HepG2 (cell line): ENCODE measurements around the gene PSORS1C1. TPM values are rescaled to one million over a fixed set of nuclear protein-coding genes. Genes with fewer than 3 reads are reported as not detected.

Experiments used
- BHLHE40 ChIP-seq: IDR thresholded peaks from 2 replicates; pipeline ENCODE4 v1.6.1; 2011; ENCODE audit warnings: low read length, improper control_type of control experiment
- CREM ChIP-seq, 2 experiments: sonication (generic) in 1 of 2; formaldehyde crosslinking in 1 of 2; IDR thresholded peaks; 2 replicates each; pipeline versions ENCODE4 v1.4.0 to v1.6.1; 2016 to 2020; ENCODE audit warnings: antibody characterized with exemption in 1 of 2, mild to moderate bottlenecking in 1 of 2, missing genetic modification reagents in 1 of 2
- ETS1 ChIP-seq: sonication (generic); formaldehyde crosslinking; IDR thresholded peaks from 2 replicates; pipeline ENCODE4 v1.4.0; 2020; ENCODE audit warnings: missing genetic modification reagents
- KDM5A ChIP-seq: fragments of 200-600 bp; sonication (generic); IDR thresholded peaks from 2 replicates; pipeline ENCODE4 v1.7.0; 2018; ENCODE audit warnings: antibody characterized with exemption, mild to moderate bottlenecking, low read length, borderline replicate concordance
- KDM6A ChIP-seq: IDR thresholded peaks from 2 replicates; pipeline ENCODE4 v1.6.1; 2016; ENCODE audit warnings: low read depth
- KLF15 ChIP-seq: sonication (generic); formaldehyde crosslinking; IDR thresholded peaks from 2 replicates; pipeline ENCODE4 v1.8.1; 2023; ENCODE audit warnings: borderline replicate concordance, mild to moderate bottlenecking, inconsistent platforms, missing genetic modification reagents, mixed read lengths
- MBD4 ChIP-seq: IDR thresholded peaks from 2 replicates; pipeline ENCODE4 v1.6.1; 2012; ENCODE audit warnings: low read length, inconsistent platforms, borderline replicate concordance
- RFX5 ChIP-seq: IDR thresholded peaks from 2 replicates; pipeline ENCODE4 v1.6.1; 2011; ENCODE audit warnings: low read depth, low read length, improper control_type of control experiment
- SMAD1 ChIP-seq: sonication (generic); formaldehyde crosslinking; IDR thresholded peaks from 2 replicates; pipeline ENCODE4 v1.4.0; 2020; ENCODE audit warnings: missing genetic modification reagents, low read depth, mild to moderate bottlenecking, borderline replicate concordance
- SUZ12 ChIP-seq: fragments of 150-350 bp; IDR thresholded peaks from 2 replicates; pipeline ENCODE4 v1.6.1; 2014; ENCODE audit warnings: low read depth, low read length
- TBX2 ChIP-seq: sonication (generic); formaldehyde crosslinking; IDR thresholded peaks from 2 replicates; pipeline ENCODE4 v1.5.0; 2020; ENCODE audit warnings: missing genetic modification reagents, mild to moderate bottlenecking, borderline replicate concordance
- YEATS4 ChIP-seq: sonication (generic); formaldehyde crosslinking; IDR thresholded peaks from 2 replicates; pipeline ENCODE4 v1.4.0; 2020; ENCODE audit warnings: missing genetic modification reagents, borderline replicate concordance
- ZNF431 ChIP-seq: sonication (generic); formaldehyde crosslinking; IDR thresholded peaks from 2 replicates; pipeline ENCODE4 v1.9.0; 2022; ENCODE audit warnings: missing genetic modification reagents, low read depth, mild to moderate bottlenecking, borderline replicate concordance
- ZNF543 ChIP-seq: sonication (generic); formaldehyde crosslinking; IDR thresholded peaks from 2 replicates; pipeline ENCODE4 v1.4.0; 2020; ENCODE audit warnings: mild to moderate bottlenecking, missing genetic modification reagents
- ZNF550 ChIP-seq: sonication (generic); formaldehyde crosslinking; IDR thresholded peaks from 2 replicates; pipeline ENCODE4 v1.4.0; 2020; ENCODE audit warnings: mild to moderate bottlenecking, missing genetic modification reagents, borderline replicate concordance
- ZNF562 ChIP-seq: sonication (generic); formaldehyde crosslinking; IDR thresholded peaks from 2 replicates; pipeline ENCODE4 v1.8.0; 2022; ENCODE audit warnings: missing genetic modification reagents, borderline replicate concordance
- ZNF740 ChIP-seq: sonication (generic); formaldehyde crosslinking; IDR thresholded peaks from 2 replicates; pipeline ENCODE4 v1.4.0; 2020; ENCODE audit warnings: missing genetic modification reagents
- polyA plus RNA-seq, 8 experiments: library from polyadenylated mRNA; depleted of rRNA in 3 of 8; stranded (reverse) in 7 of 8; unstranded in 1 of 8; fragments of >200 nt; fragmentation: Illumina TruSeq in 4 of 8; extraction: Trizol in 4 of 8; gene quantifications; 2 replicates each; pipeline versions ENCODE4 v1.2.1 to v1.2.3, GENCODE V29; 2011 to 2016; ENCODE audit warnings: low read depth in 4 of 8, missing spikeins in 1 of 8, mixed read lengths in 1 of 8; ENCODE audit not compliant: insufficient read depth in 1 of 8
- total RNA-seq, 5 experiments: library from RNA; depleted of rRNA; stranded (reverse); fragments of >200 nt; fragmentation: Illumina TruSeq; extraction: Trizol; gene quantifications; 2 replicates each; pipeline ENCODE4 v1.2.3, GENCODE V29; 2016; ENCODE audit warnings: low read depth in 1 of 5
- TF ChIP-seq, protein P1 (sequence below): IDR thresholded peaks from 2 replicates; pipeline ENCODE4 v1.6.1; 2016; ENCODE audit warnings: missing biosample characterization, missing genetic modification reagents, low read depth
- TF ChIP-seq, protein P2 (sequence below): sonication (generic); formaldehyde crosslinking; IDR thresholded peaks from 2 replicates; pipeline ENCODE4 v1.8.0; 2022; ENCODE audit warnings: missing genetic modification reagents, mild to moderate bottlenecking, borderline replicate concordance
- TF ChIP-seq, protein P3 (sequence below): sonication (generic); formaldehyde crosslinking; IDR thresholded peaks from 2 replicates; pipeline ENCODE4 v1.4.0; 2020; ENCODE audit warnings: missing genetic modification reagents

PSORS1C1 gene
- total and polyA plus RNA-seq, 2 of the 13 experiments (the other 11 are each of a cell fraction or from before 2014, with no cell fraction given): 0.01 to 0.02 TPM

DNA sequence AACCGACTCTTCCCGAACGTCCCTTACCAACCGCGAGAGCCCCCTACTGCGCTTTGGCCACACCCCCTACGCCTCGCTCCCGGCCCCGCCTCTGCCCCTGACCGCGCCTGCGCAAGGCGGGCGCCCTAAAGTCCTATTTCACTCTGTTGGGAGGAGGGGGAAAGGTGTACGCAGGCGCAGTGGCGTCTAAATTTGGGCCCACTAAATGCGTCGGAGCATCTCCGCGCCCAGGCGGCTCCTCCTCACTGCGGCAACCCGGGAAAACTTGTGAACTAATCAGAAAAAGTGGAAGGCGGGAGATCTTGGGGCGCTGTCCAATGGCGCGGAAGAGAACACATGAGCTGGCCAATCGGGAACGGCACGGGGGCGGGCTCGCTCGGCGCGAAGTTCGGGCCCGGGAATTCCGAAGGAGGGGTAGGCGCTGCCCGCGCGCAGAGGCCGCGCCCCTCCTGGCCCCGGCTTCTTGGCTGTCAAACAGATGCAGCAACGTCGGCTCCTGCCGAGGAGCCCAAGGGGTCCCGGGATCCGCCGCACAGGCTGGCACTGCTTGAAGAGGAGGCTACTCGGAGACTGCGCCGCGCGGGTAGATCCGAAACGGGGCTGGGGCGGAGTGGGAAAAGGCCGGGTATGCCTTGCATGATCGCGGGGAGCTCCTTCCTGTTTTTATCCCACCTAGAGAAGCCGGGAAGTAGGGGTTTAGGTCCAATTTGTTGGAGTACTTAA is 43.7 kb downstream of the PSORS1C1 start, which contains the start of gene TCF19 (continued):
- TF ChIP-seq, protein P1, sequence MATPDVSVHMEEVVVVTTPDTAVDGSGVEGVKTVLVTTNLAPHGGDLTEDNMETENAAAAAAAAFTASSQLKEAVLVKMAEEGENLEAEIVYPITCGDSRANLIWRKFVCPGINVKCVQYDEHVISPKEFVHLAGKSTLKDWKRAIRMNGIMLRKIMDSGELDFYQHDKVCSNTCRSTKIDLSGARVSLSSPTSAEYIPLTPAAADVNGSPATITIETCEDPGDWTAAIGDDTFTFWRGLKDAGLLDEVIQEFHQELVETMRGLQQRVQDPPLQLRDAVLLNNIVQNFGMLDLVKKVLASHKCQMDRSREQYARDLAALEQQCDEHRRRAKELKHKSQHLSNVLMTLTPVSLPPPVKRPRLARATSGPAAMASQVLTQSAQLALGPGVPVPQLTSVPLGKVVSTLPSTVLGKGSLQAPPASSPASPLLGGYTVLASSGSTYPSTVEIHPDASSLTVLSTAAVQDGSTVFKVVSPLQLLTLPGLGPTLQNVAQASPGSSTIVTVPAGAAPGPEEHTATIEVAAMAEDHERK (CRISPR knock-in tag): no peak
- peak; percentile 85 for TF ChIP-seq TBX2 (CRISPR knock-in tag)
- TF ChIP-seq KLF15 (CRISPR knock-in tag): no peak
- TF ChIP-seq, protein P2, sequence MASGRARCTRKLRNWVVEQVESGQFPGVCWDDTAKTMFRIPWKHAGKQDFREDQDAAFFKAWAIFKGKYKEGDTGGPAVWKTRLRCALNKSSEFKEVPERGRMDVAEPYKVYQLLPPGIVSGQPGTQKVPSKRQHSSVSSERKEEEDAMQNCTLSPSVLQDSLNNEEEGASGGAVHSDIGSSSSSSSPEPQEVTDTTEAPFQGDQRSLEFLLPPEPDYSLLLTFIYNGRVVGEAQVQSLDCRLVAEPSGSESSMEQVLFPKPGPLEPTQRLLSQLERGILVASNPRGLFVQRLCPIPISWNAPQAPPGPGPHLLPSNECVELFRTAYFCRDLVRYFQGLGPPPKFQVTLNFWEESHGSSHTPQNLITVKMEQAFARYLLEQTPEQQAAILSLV: peak; percentile 30; the same call in 1 of the 2 replicates
- no peak for TF ChIP-seq ZNF562 (CRISPR knock-in tag)
- no peak for TF ChIP-seq KDM6A
- TF ChIP-seq ZNF740: no peak
- no peak for TF ChIP-seq SUZ12
- TF ChIP-seq MBD4: no peak
- peak; percentile 72; the same call in 1 of the 2 replicates for TF ChIP-seq KDM5A
- TF ChIP-seq SMAD1 (CRISPR knock-in tag): no peak
- peak; percentile 81; the same call in 1 of the 2 replicates for TF ChIP-seq BHLHE40
- 0 out of 2 replicates have a peak, but pooled peaks have one; percentile 48 for TF ChIP-seq CREM (IDR thresholded peaks at IDR 0.05)
- no peak for TF ChIP-seq CREM (CRISPR knock-in tag; IDR thresholded peaks at IDR 0.05)
- TF ChIP-seq ETS1 (CRISPR knock-in tag): no peak
- TF ChIP-seq ZNF550 (CRISPR knock-in tag): no peak
- 0 out of 2 replicates have a peak, but pooled peaks have one; percentile 55 for TF ChIP-seq ZNF543 (CRISPR knock-in tag)
- TF ChIP-seq, protein P3, sequence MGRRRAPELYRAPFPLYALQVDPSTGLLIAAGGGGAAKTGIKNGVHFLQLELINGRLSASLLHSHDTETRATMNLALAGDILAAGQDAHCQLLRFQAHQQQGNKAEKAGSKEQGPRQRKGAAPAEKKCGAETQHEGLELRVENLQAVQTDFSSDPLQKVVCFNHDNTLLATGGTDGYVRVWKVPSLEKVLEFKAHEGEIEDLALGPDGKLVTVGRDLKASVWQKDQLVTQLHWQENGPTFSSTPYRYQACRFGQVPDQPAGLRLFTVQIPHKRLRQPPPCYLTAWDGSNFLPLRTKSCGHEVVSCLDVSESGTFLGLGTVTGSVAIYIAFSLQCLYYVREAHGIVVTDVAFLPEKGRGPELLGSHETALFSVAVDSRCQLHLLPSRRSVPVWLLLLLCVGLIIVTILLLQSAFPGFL: no peak
- TF ChIP-seq YEATS4 (CRISPR knock-in tag): no peak
- TF ChIP-seq RFX5: no peak; the same call in 1 of the 2 replicates
- peak; percentile 19; the same call in 1 of the 2 replicates for TF ChIP-seq ZNF431
